ENCODE data around the gene BCL7C.

The BCL7C gene

GRCh38 chr16:30925632-30925987 is 31.7 kb upstream of the BCL7C start:
- peaks cover 14% of the 10 kb centered on the region for H4K20me1 ChIP-seq (ENCODE audit: insufficient read depth, low read length, poor library complexity, severe bottlenecking)
- H3K27me3 ChIP-seq (ENCODE audit: insufficient read depth, low read length, poor library complexity, severe bottlenecking), result no peaks in the 10 kb centered on the region
- H3K9me2 ChIP-seq (replicated peaks; ENCODE audit: low read depth, low read length), result no peaks in the 10 kb centered on the region
- peaks cover 40% of the 10 kb centered on the region for H3K79me2 ChIP-seq (ENCODE audit: insufficient read depth, low read length)
- H3K4me3 ChIP-seq (ENCODE audit: low read length, poor library complexity, severe bottlenecking), result peak overlapping the region; percentile 82
- H3K4me2 ChIP-seq (ENCODE audit: low read depth, low read length, poor library complexity, severe bottlenecking), result peak overlapping the region; percentile 100
- TF ChIP-seq CTCF (conservative IDR thresholded peaks at IDR 0.05; ENCODE audit: low read length) (no peak), EZH2phosphoT487 (IDR thresholded peaks at IDR 0.05; ENCODE audit: borderline replicate concordance) (no peak)
- no peak overlapping the region for H2AFZ ChIP-seq (ENCODE audit: low read length)
- peaks cover 29% of the 10 kb centered on the region for H3K4me1 ChIP-seq (ENCODE audit: insufficient read depth, low read length, poor library complexity, severe bottlenecking)
- H3K9ac ChIP-seq (ENCODE audit: low read depth, low read length, poor library complexity, severe bottlenecking), result peak overlapping the region; percentile 83
- no peaks in the 10 kb centered on the region for H3F3A ChIP-seq (ENCODE audit: low read depth)
- H3K9me3 ChIP-seq (ENCODE audit: insufficient read depth, low read depth, low read length), result no peaks in the 10 kb centered on the region
- peaks cover 11% of the 10 kb centered on the region; the same call in 1 of the 2 replicates for H3K36me3 ChIP-seq (ENCODE audit: insufficient read depth, low read length)

GRCh38 chr16:30924913-30925631 is 31.2 kb upstream of the BCL7C start:
- Histone ChIP-seq H3K4me1 (ENCODE audit: insufficient read depth, low read length, poor library complexity, severe bottlenecking) (peaks cover 29% of the 10 kb centered on the region), H3K9ac (ENCODE audit: low read depth, low read length, poor library complexity, severe bottlenecking) (peak overlapping the region; percentile 83), H4K20me1 (ENCODE audit: insufficient read depth, low read length, poor library complexity, severe bottlenecking) (peaks cover 14% of the 10 kb centered on the region), H3K79me2 (ENCODE audit: insufficient read depth, low read length) (peaks cover 40% of the 10 kb centered on the region), H3K27me3 (ENCODE audit: insufficient read depth, low read length, poor library complexity, severe bottlenecking) (no peaks in the 10 kb centered on the region), H3F3A (ENCODE audit: low read depth) (no peaks in the 10 kb centered on the region), H3K36me3 (ENCODE audit: insufficient read depth, low read length) (peaks cover 5% of the 10 kb centered on the region; the same call in 1 of the 2 replicates), H3K4me2 (ENCODE audit: low read depth, low read length, poor library complexity, severe bottlenecking) (peak overlapping the region; percentile 100), H3K4me3 (ENCODE audit: low read length, poor library complexity, severe bottlenecking) (peak overlapping the region; percentile 82), H2AFZ (ENCODE audit: low read length) (no peak overlapping the region), H3K9me2 (replicated peaks; ENCODE audit: low read depth, low read length) (no peaks in the 10 kb centered on the region), H3K9me3 (ENCODE audit: insufficient read depth, low read depth, low read length) (no peaks in the 10 kb centered on the region)
- TF ChIP-seq EZH2phosphoT487 (IDR thresholded peaks at IDR 0.05; ENCODE audit: borderline replicate concordance) (no peak), CTCF (conservative IDR thresholded peaks at IDR 0.05; ENCODE audit: low read length) (no peak)

- no peaks in the 10 kb centered on the region for H3K9me2 ChIP-seq (replicated peaks; ENCODE audit: low read depth, low read length)
- H3K9me3 ChIP-seq (ENCODE audit: insufficient read depth, low read depth, low read length), result no peaks in the 10 kb centered on the region
- H3K27me3 ChIP-seq (ENCODE audit: insufficient read depth, low read length, poor library complexity, severe bottlenecking), result no peaks in the 10 kb centered on the region
- H3F3A ChIP-seq (ENCODE audit: low read depth), result no peaks in the 10 kb centered on the region
- H4K20me1 ChIP-seq (ENCODE audit: insufficient read depth, low read length, poor library complexity, severe bottlenecking), result peaks cover 14% of the 10 kb centered on the region
- peak overlapping the region; percentile 82 for H3K4me3 ChIP-seq (ENCODE audit: low read length, poor library complexity, severe bottlenecking)
- no peaks in the 10 kb centered on the region for H3K36me3 ChIP-seq (ENCODE audit: insufficient read depth, low read length)
- H2AFZ ChIP-seq (ENCODE audit: low read length), result no peak overlapping the region
- H3K79me2 ChIP-seq (ENCODE audit: insufficient read depth, low read length), result peaks cover 40% of the 10 kb centered on the region
- H3K4me1 ChIP-seq (ENCODE audit: insufficient read depth, low read length, poor library complexity, severe bottlenecking), result peaks cover 29% of the 10 kb centered on the region
- H3K4me2 ChIP-seq (ENCODE audit: low read depth, low read length, poor library complexity, severe bottlenecking), result peak overlapping the region; percentile 100
- TF ChIP-seq EZH2phosphoT487 (IDR thresholded peaks at IDR 0.05; ENCODE audit: borderline replicate concordance) (no peak), CTCF (conservative IDR thresholded peaks at IDR 0.05; ENCODE audit: low read length) (no peak)
- peak overlapping the region; percentile 83 for H3K9ac ChIP-seq (ENCODE audit: low read depth, low read length, poor library complexity, severe bottlenecking)
Observed at GRCh38 chr16:30924076-30924912, 30.4 kb upstream of the BCL7C start.

All from Loucy (cell line).